Panc1 (cell line): ENCODE data around the gene SEC62.

Experiments
- POLR2AphosphoS5 ChIP-seq: IDR thresholded peaks from 2 replicates; pipeline ENCODE4 v1.6.1; 2012; ENCODE audit warnings: mild to moderate bottlenecking, low read depth, low read length, moderate library complexity
- TF ChIP-seq, protein P1 (sequence below): fragments of 450-650 bp; IDR thresholded peaks from 2 replicates; pipeline ENCODE4 v1.5.1; 2017; ENCODE audit warnings: mild to moderate bottlenecking

DNA sequence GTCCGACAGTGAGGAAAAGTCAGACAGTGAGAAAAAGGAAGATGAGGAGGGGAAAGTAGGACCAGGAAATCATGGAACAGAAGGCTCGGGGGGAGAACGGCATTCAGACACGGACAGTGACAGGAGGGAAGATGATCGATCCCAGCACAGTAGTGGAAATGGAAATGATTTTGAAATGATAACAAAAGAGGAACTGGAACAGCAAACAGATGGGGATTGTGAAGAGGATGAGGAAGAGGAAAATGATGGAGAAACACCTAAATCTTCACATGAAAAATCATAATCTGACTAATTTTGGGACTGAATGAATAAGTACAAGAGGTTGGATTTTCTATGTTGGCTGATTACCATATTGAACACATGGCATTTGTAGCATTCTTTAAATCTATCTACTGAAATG is 26.2 kb downstream of the SEC62 start:
- TF ChIP-seq, protein P1, sequence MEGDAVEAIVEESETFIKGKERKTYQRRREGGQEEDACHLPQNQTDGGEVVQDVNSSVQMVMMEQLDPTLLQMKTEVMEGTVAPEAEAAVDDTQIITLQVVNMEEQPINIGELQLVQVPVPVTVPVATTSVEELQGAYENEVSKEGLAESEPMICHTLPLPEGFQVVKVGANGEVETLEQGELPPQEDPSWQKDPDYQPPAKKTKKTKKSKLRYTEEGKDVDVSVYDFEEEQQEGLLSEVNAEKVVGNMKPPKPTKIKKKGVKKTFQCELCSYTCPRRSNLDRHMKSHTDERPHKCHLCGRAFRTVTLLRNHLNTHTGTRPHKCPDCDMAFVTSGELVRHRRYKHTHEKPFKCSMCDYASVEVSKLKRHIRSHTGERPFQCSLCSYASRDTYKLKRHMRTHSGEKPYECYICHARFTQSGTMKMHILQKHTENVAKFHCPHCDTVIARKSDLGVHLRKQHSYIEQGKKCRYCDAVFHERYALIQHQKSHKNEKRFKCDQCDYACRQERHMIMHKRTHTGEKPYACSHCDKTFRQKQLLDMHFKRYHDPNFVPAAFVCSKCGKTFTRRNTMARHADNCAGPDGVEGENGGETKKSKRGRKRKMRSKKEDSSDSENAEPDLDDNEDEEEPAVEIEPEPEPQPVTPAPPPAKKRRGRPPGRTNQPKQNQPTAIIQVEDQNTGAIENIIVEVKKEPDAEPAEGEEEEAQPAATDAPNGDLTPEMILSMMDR: no peak
- no peak for TF ChIP-seq POLR2AphosphoS5
